Activated CD8-positive, alpha-beta memory T cell treated with anti-CD3 and anti-CD28 coated beads, Interleukin-2, amount 50 U/mL, for 1 hour (primary cell): ENCODE measurements around the gene GDF10.

Experiments
- DNase-seq: peaks from one replicate; pipeline ENCODE4 v3.0.0-alpha.2; 2020; ENCODE audit errors: extremely low read depth

GDF10 gene

GRCh38 chr10:47269294-47269693, 30.7 kb upstream of the GDF10 start:
- DNase-seq: no peak

GRCh38 chr10:47276071-47276470, 23.9 kb upstream of the GDF10 start:
- DNase-seq: no peak

- no peak for DNase-seq
Observed at GRCh38 chr10:47276576-47277351, 23.2 kb upstream of the GDF10 start.

- DNase-seq: peak; percentile 23
Observed at GRCh38 chr10:47277352-47278151, 22.4 kb upstream of the GDF10 start.

- no peak for DNase-seq
Observed at GRCh38 chr10:47278152-47278473, 21.9 kb upstream of the GDF10 start.

GRCh38 chr10:47278720-47279119, 21.3 kb upstream of the GDF10 start:
- no peak for DNase-seq

GRCh38 chr10:47279276-47279675, 20.7 kb upstream of the GDF10 start:
- no peak for DNase-seq

GRCh38 chr10:47282005-47282656, 17.9 kb upstream of the GDF10 start:
- no peak for DNase-seq

GRCh38 chr10:47282657-47283018, 17.4 kb upstream of the GDF10 start:
- no peak for DNase-seq

GRCh38 chr10:47283101-47283630, 16.8 kb upstream of the GDF10 start:
- DNase-seq: no peak

- DNase-seq: no peak
Observed at GRCh38 chr10:47283848-47284247, 16.1 kb upstream of the GDF10 start.

- no peak for DNase-seq
Observed at GRCh38 chr10:47285381-47286115, 14.4 kb upstream of the GDF10 start.

GRCh38 chr10:47286116-47286505, 13.9 kb upstream of the GDF10 start:
- DNase-seq: no peak

- no peak for DNase-seq
Observed at GRCh38 chr10:47286591-47287315, 13.2 kb upstream of the GDF10 start.

GRCh38 chr10:47287365-47287802, 12.6 kb upstream of the GDF10 start:
- DNase-seq: no peak

- no peak for DNase-seq
Observed at GRCh38 chr10:47287805-47288204, 12.2 kb upstream of the GDF10 start.

GRCh38 chr10:47288236-47288635, 11.8 kb upstream of the GDF10 start:
- no peak for DNase-seq

- no peak for DNase-seq
Observed at GRCh38 chr10:47288916-47289495, 11.0 kb upstream of the GDF10 start.

GRCh38 chr10:47289921-47290320, 10.1 kb upstream of the GDF10 start:
- no peak for DNase-seq

- DNase-seq: no peak
Observed at GRCh38 chr10:47290338-47290737, 9.7 kb upstream of the GDF10 start.

GRCh38 chr10:47291682-47292081, 8.3 kb upstream of the GDF10 start:
- DNase-seq: no peak
